GM18858 (cell line): ENCODE data around the gene ZC3H13.

ENCODE experiments used
- ATAC-seq: cut with Tn5 transposase; IDR thresholded peaks from one replicate; pipeline ENCODE4 v1.9.1; 2021; ENCODE audit not compliant: unreplicated experiment

Gene ZC3H13

DNA sequence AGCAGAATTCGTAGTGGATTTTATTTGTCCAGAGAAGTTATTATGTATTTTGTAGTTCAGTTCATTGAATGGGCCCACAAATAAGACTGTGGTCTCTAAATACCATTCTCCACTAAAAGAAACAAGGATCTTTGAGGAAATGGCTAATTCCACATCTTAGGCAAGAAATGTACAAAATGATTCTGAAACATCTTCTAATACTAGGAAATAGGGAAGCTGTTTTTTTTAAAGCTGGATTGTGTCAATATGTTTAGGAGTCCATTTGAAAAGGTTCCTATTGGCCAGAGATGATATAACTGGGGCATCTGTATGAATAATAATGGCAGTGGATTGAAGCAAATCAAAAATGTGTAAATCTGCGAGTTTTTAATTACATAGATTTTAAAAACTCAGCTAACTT is 112.5 kb downstream of the ZC3H13 start:
- ATAC-seq: no peak

DNA sequence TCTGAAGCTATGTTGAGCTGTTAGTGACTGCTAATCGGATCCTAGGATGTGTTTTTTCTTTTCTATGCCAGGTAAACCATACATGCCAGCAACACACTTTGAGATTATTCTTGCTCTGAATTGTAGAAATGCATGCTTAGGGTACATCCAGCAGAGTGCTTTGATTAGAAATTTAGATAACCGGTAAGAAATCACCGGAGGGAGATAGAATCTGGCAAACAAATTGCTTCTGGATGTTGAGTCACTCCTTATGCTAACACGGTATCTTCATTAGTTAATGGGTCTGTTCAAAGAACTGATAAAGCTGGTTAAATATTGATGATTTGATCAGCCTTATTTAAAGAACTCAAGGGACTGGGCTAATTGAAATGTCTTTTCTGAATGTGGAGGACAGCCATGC is 115.9 kb downstream of the ZC3H13 start:
- ATAC-seq: no peak

DNA sequence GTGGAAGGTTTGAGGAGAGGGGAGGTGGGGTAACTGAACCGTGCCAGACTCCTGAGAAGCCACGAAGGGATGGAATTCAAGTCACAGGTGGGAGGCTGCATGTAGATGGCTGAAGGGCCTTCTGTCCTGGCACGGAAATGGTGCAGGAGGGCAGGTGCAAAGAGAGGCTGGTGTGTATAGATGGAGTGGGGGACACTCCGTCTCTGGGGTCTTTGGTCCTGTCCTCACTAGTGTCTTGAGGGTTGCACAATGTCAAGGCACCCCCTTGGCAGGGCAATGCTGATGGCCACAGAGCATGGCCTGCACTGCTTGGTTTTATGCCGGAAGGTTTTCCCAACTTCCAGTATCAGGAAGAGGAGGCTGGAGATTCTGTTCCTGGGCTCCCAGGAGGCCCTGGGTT is 118.3 kb downstream of the ZC3H13 start:
- ATAC-seq: no peak

DNA sequence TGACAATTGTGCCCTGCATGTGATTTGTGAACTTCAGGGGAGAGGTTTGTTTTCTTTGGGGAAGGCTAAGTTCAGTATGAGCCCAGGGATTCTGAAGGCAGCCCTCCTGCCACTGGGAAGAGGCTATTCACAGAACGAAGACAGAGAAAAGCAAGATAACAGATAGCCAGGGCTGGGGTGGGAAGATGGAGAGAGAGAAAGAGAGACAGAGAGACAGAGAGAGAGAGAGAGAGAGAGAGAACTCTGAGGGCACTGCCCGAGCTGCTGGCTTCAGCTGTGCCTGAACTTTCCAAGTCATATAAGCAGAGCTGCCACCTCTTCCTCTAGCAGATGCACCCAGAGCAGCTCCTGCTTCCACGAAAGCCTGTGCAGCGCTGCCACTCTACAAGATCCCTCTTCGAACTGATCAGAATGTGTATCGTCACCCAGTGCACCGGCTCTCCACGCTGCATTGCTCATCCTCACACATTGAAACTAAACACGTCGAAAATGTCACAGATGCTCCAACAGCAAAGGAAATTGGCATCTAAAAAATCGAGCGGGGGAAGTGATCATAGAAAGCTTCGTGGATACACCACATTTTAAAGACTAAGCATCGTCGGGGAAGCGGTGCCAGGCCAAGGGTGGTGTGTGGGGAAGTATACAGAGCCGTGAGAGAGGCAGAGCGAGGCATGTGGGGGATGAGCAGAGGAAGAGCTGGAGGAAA is 119.2 kb downstream of the ZC3H13 start:
- no peak for ATAC-seq

DNA sequence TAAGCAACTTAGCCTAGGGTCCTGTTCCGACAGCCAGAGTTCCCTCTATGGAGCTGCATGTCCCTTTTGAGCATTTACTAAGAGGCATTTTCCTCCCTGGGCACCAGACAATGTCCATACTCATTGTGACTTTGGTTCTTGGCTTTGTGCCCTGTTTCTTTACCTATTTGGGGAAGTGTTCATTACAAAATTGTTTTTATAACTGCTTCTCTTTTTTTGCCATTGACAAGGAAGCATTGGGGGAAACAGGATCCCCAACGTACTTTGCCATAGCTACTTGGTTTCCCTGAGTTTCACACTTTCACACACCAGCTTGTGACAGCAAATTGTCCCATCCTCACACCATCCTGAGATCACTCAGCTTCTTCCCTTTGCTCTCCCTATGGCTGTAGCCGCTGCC is 119.9 kb downstream of the ZC3H13 start:
- no peak for ATAC-seq

DNA sequence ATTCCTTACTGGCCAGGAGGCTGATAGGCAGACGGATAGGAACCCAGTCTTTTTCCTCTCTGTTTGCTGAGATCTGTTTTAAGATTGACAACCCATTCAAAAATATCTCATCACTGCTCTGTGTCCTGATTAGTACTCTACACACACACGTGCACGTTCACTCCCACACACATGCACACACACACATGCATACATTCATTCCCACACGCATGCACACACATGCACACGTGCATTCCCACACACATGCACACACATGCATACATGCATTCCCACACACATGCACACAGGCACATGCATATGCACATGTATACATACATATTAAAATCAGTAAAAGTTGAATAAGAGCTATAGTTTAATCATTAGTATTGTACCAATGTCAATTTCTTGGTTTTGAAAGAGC is 120.4 kb downstream of the ZC3H13 start:
- no peak for ATAC-seq

DNA sequence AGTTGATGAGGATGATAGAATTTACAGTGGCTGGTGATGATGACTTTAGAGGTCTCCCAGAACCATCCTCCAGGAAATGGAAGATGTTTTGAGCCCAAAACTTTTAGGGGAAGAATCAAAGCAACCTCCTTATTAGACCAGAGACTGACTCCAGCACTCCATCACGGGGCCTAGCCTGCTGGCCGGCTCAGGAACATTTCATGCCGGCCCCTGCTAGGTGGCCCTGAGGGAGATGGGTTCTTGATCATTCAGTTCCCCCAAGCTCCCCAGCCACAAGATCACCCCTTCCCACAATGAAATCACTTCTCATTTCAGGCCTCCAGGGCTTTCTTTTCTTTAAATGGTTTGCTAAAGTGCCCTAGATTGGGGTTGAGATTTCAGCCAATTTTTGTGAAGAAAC is 121.3 kb downstream of the ZC3H13 start:
- ATAC-seq: no peak

DNA sequence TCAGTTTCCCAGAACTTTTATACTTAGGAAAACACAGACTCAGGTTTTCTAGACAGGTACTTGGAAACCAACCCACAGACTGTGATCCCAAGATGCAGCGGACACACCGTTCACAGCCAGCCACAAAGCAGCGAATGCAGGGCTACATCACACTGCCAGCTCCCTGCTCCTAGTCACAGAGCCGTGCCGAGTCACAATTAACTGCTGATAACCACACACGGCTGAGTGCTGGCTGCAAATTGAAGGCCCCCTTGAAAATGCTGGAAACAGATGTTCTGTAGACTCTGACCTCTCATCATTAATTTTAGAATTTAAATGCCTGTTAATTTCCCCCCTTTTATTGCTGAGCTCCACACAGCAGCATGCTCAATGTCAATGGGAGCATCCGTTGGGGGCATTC is 122.4 kb downstream of the ZC3H13 start:
- no peak for ATAC-seq

DNA sequence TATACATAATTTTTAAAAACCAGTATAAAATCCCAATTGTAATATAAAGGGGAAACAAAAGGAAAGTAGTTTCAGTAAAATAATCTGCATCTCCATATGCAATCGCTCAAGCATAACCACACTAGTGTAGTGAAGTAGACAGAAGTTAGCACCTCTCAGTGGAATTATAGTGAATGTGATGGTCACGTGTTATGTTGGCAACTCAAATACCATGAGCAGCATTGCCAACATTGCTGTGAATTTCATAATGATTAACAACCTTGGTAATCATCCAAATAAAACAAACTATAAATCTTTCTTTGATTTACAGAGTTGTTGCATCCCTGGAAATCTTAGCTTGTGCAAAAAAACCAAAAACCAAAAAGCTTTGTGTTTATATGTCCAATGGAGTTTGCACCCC is 123.7 kb downstream of the ZC3H13 start:
- no peak for ATAC-seq

DNA sequence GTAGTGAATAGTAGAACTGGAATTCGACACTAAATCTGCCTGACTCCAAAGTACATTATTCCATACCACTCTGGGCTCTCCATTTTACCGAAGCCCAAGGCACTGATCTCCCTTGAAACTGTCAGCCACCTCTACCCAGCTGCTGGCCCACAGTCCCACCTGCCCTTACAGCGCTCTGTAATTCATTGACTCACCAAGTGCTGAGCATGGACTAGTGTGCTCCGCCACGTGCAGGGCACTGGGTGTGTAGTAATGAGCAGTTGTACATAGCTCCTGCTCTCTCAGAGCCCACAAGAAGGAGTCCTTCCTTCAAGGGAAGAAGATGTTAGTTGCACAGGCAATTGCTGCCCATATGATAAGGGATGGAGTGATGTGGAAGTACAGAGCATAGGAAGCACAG is 124.4 kb downstream of the ZC3H13 start:
- ATAC-seq: no peak

DNA sequence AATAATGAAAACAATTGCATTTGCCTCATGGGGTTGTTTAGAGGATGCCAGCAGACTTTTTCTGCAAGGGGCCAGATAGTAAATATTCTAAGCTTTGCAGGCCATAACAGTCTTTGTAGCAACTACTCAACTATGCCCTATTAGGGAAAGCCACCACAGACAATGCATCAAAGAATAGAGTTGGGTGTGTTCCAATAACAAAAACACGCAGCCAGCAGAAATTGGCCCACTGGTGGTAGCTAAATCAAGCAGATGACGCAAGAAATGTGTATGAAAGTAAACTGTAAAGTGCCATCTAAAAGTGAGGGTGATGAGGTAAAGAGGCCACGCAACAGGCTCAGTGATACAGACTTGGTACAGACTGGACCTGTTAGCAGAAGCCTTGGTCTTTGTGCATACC is 125.8 kb downstream of the ZC3H13 start:
- no peak for ATAC-seq

DNA sequence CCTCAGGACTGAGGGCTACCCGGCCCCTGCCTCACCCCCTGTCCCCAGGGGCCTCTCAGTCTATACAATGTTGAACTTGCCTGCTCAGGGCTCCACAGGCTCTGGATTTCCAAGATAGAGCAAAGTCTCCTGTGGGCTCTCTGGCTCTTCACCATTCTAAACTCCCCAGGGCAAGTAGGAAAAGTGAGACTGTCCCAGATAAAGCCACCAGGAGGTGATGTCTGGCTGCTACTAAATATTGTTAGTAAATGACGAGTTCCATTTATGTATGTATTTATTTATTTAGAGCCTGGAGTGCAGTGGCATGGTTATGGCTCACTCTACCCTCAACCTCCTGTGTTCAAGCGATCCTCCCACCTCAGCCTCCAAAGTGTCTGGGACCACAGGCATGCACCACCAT is 127.4 kb downstream of the ZC3H13 start:
- no peak for ATAC-seq

DNA sequence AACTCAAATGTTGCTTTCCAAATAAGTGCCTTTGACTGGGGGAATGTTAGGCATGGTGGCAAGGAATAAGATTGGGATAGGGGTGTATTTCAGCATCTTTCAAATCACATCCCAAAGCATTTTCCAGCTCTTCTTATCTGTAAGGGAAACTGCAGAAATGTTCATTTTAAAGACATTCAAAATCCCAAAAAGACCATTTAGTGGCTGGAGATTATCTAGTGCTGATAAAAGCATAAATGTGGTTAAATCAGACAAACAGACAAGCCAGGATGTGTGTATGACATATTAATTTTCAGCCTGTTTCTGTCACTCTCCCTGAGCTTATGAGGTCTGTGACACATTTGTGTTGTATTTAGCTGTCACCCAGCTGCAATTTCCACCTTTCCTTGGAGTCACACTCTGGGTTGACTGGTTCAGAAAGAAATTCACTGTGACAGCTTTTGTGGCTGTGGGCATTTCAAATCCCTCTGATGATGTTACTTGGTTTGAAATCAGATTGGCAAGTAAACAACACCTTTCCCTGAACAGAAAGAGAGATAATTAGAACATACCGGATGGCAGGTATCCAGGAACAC is 131.3 kb downstream of the ZC3H13 start:
- no peak for ATAC-seq

DNA sequence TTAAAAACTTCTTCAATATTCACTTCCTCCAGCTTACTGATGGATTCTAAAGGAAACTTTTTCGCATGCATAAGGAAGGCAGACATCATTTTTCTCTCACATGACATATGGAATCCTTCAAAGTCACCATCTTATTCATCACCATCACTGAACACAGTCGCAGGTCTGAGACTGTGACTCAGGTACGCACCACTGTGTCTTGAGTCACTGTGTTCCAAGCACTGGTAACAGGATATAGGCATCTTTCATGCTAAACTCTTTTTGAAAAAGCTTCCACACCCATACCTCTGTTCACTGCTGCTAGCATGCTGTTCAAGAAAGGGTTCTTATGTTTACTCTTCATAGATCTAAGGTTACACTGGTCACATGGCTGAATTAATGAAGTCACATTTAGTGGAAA is 133.9 kb downstream of the ZC3H13 start:
- ATAC-seq: no peak

DNA sequence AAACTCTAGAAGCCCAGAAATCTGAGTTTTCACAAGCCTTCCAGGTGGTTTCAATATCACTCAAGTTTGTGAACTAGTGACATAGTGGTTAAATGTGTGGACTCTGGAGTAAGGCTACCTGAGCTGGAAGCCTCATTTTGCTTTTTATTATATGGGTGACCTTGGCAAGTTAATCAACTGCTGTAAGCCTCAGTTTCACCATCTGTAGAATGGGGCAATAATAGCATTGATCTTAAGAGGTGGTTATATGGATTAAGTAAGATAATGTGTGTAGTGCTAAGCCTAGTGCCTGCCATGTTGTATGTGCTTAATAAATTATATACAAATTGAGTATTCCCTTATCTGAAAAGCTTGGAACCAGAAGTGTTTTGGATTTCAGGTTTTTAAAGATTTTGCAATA is 135.5 kb downstream of the ZC3H13 start:
- ATAC-seq: no peak

DNA sequence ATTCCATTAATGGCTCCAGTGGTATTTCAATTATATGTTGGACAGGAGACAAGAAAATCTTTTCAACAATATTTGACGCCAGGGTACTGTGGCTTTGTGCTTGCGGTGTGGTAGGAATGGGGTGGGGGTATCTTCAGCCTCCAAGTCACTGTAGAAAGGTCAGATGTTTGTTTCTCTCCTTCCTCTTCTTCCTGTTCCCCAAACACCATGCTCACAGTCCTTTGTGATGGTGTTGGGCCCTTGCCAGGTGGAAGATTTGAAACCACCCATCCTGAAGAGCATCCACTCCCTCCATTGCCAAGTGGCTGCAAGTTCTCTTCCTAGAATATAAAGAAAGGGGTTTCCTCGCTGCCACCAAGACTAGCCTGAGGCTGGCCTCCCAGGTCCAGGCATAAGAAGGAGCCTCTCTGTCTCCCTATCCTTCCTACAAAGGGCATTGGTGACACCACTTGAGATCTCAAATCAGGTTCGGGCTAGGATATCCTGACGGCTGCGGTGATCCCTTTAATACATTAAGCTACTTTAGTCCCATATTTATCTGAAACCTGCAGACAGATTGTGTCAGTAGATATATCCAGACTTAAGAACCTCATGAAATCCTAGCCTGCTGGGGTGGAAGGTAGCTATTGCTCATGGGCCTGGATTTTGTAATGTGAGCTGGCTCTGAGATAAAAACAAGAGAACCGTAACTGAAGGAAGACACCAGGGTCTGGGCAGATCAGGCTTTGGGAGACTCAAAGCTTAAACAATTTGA is 136.7 kb downstream of the ZC3H13 start:
- ATAC-seq: no peak

DNA sequence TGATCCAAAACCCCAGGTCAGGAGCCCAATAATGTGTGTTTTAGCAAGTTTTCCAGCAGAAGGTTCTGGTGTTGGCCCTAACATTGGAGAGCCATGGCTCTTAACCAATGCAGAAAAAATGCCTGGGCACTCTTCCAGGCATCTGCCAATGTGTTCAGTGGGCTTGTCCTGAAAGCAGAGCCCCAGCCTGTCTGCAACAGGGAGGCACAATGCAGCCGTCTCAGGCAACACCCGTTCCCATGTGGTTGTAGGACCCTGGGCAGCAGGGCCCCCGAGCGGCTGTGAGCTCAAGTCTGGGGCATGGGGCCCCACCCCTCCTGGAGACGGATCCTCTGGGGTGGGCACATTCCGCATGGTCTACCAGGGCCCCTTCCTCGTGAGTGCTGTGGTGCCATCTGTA is 142.9 kb downstream of the ZC3H13 start:
- no peak for ATAC-seq

DNA sequence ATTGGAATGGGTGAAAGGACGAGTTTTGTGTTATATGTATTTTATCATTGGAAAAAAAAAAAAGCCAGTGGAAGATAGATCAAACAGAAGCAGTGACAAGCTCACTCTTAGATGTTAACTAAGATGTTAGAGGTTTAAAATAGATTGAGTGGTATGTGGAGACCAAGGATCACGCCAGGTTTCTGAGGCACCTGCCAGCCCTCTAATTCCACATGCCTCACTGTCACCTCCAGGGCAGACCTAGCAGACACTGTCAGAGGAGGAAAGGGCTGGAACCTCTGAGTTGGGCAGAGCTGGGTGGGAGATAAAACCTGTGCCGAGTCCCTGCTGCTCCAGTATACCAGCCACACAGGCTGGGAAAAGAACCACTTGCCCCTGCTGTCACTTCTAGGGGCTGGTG is 143.5 kb downstream of the ZC3H13 start:
- ATAC-seq: no peak

DNA sequence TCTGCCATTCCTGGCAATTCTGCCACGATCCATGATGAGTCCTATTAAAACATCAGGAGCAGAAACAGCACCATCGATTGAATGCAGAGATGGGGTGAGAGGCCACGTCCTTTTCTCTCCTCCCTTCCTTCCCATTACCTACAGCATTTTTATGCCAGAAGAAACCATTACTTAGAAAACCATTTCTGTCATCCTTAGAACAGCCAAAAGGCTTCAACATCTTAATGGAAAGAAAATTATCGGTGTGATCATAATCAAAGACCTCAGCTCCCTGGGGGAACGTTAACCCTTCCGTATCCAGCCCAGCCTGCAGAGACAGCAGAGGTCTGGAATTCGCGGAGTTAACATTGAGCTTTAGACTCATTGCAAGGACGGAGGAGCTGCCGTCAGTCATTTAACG is 145.0 kb downstream of the ZC3H13 start:
- no peak for ATAC-seq
